Neural cell (in vitro differentiated cells): ENCODE measurements around the gene FKBP3. TPM values are rescaled to one million over a fixed set of nuclear protein-coding genes. Genes with fewer than 3 reads are reported as not detected.

ENCODE experiments used
- H2AFZ ChIP-seq: fragments of 200-600, 300-800 bp; sonication (generic), shearing (Covaris generic); 2 replicates; pipeline ENCODE4 v1.6.0; 2014; ENCODE audit warnings: low read depth, mild to moderate bottlenecking, antibody characterized with exemption, low read length, moderate library complexity
- H3F3A ChIP-seq: fragments of 200-600 bp; shearing (Covaris generic); 2 replicates; pipeline ENCODE4 v1.6.1; 2016; ENCODE audit warnings: mild to moderate bottlenecking, moderate library complexity, mixed read lengths, antibody characterized with exemption, low read length; ENCODE audit not compliant: insufficient read depth, poor library complexity, severe bottlenecking
- H3K27ac ChIP-seq: fragments of 200-600, 300-800 bp; sonication (generic), shearing (Covaris generic); 2 replicates; pipeline ENCODE4 v1.5.1; 2014; ENCODE audit warnings: mild to moderate bottlenecking, low read length, moderate library complexity
- H3K27me3 ChIP-seq: fragments of 300-800, 200-600 bp; sonication (generic), shearing (Covaris generic); 2 replicates; pipeline ENCODE4 v1.6.0; 2014; ENCODE audit warnings: mild to moderate bottlenecking, low read depth, low read length, moderate library complexity; ENCODE audit not compliant: insufficient read depth
- H3K36me3 ChIP-seq: fragments of 300-800, 200-600 bp; sonication (generic), shearing (Covaris generic); 2 replicates; pipeline ENCODE4 v1.5.1; 2014; ENCODE audit warnings: mild to moderate bottlenecking, antibody characterized with exemption, low read length, moderate library complexity; ENCODE audit not compliant: insufficient read depth
- H3K4me2 ChIP-seq: fragments of 300-800, 200-600 bp; sonication (generic), shearing (Covaris generic); 2 replicates; pipeline ENCODE4 v1.6.0; 2014; ENCODE audit warnings: mild to moderate bottlenecking, low read length
- H3K4me3 ChIP-seq: fragments of 300-800, 200-600 bp; sonication (generic), shearing (Covaris generic); 2 replicates; pipeline ENCODE4 v1.5.1; 2014; ENCODE audit warnings: mild to moderate bottlenecking, low read length, moderate library complexity
- H3K79me2 ChIP-seq: fragments of 200-600 bp; shearing (Covaris generic); replicated peaks from 2 replicates; pipeline ENCODE4 v1.6.0; 2014; ENCODE audit warnings: mild to moderate bottlenecking, low read length, moderate library complexity; ENCODE audit not compliant: insufficient read depth
- H3K9ac ChIP-seq: fragments of 300-800, 200-600 bp; sonication (generic), shearing (Covaris generic); 2 replicates; pipeline ENCODE4 v1.6.1; 2016; ENCODE audit warnings: mild to moderate bottlenecking, low read length, mixed read lengths
- H3K9me2 ChIP-seq: fragments of 200-600 bp; shearing (Covaris generic); 2 replicates; pipeline ENCODE4 v1.6.1; 2016; ENCODE audit warnings: mild to moderate bottlenecking, low read length, mixed read lengths; ENCODE audit not compliant: insufficient read depth
- H3K9me3 ChIP-seq: fragments of 200-600, 300-800 bp; sonication (generic), shearing (Covaris generic); 2 replicates; pipeline ENCODE4 v1.6.1; 2016; ENCODE audit warnings: mild to moderate bottlenecking, mixed run types, low read length, moderate library complexity, mixed read lengths
- H4K20me1 ChIP-seq: fragments of 200-600 bp; shearing (Covaris generic); 2 replicates; pipeline ENCODE4 v1.6.1; 2016; ENCODE audit warnings: mild to moderate bottlenecking, mixed run types; ENCODE audit not compliant: insufficient read depth
- EP300 ChIP-seq: fragments of 450-650 bp; conservative IDR thresholded peaks from 2 replicates; pipeline ENCODE4 v1.6.1; 2014; ENCODE audit warnings: antibody characterized with exemption, mild to moderate bottlenecking, moderate library complexity; ENCODE audit not compliant: poor library complexity, severe bottlenecking
- EZH2 ChIP-seq: fragments of 200-600, 300-800 bp; shearing (Covaris generic), sonication (generic); IDR thresholded peaks from 2 replicates; pipeline ENCODE4 v1.6.1; 2014; ENCODE audit warnings: antibody characterized with exemption, low read length, borderline replicate concordance, mild to moderate bottlenecking; ENCODE audit not compliant: insufficient read depth, poor library complexity, severe bottlenecking
- MXI1 ChIP-seq: fragments of 450-650 bp; conservative IDR thresholded peaks from 2 replicates; pipeline ENCODE4 v1.6.1; 2014; ENCODE audit warnings: antibody characterized with exemption, mild to moderate bottlenecking; ENCODE audit not compliant: poor library complexity, severe bottlenecking
- POLR2AphosphoS5 ChIP-seq: IDR thresholded peaks from 2 replicates; pipeline ENCODE4 v1.6.1; 2012
- RAD21 ChIP-seq: fragments of 450-650 bp; conservative IDR thresholded peaks from 2 replicates; pipeline ENCODE4 v1.6.1; 2014; ENCODE audit warnings: antibody characterized with exemption, mild to moderate bottlenecking, moderate library complexity
- REST ChIP-seq: IDR thresholded peaks from 2 replicates; pipeline ENCODE4 v1.6.1; 2012; ENCODE audit warnings: borderline replicate concordance
- SMC3 ChIP-seq: fragments of 450-650 bp; conservative IDR thresholded peaks from 2 replicates; pipeline ENCODE4 v1.6.1; 2014; ENCODE audit warnings: antibody characterized with exemption, mild to moderate bottlenecking, moderate library complexity; ENCODE audit not compliant: poor library complexity
- TAF1 ChIP-seq: IDR thresholded peaks from 2 replicates; pipeline ENCODE4 v1.6.1; 2012; ENCODE audit warnings: low read depth
- polyA minus RNA-seq: library from RNA; depleted of rRNA, polyadenylated mRNA; stranded (reverse); fragments of >200 nt; gene quantifications from 2 replicates; pipeline ENCODE4 v1.2.3, GENCODE V29; 2014
- polyA plus RNA-seq: library from polyadenylated mRNA; depleted of rRNA; stranded (reverse); fragments of >200 nt; gene quantifications from 2 replicates; pipeline ENCODE4 v1.2.3, GENCODE V29; 2014
- TF ChIP-seq, protein P1 (sequence below): fragments of 450-650 bp; IDR thresholded peaks from 2 replicates; pipeline ENCODE4 v1.5.1; 2014; ENCODE audit warnings: antibody characterized with exemption, mild to moderate bottlenecking, moderate library complexity; ENCODE audit not compliant: poor library complexity, severe bottlenecking

FKBP3 gene
- polyA plus RNA-seq: 157 and 189 TPM in 2 replicates
- 66.0 and 86.7 TPM in 2 replicates for polyA minus RNA-seq

DNA sequence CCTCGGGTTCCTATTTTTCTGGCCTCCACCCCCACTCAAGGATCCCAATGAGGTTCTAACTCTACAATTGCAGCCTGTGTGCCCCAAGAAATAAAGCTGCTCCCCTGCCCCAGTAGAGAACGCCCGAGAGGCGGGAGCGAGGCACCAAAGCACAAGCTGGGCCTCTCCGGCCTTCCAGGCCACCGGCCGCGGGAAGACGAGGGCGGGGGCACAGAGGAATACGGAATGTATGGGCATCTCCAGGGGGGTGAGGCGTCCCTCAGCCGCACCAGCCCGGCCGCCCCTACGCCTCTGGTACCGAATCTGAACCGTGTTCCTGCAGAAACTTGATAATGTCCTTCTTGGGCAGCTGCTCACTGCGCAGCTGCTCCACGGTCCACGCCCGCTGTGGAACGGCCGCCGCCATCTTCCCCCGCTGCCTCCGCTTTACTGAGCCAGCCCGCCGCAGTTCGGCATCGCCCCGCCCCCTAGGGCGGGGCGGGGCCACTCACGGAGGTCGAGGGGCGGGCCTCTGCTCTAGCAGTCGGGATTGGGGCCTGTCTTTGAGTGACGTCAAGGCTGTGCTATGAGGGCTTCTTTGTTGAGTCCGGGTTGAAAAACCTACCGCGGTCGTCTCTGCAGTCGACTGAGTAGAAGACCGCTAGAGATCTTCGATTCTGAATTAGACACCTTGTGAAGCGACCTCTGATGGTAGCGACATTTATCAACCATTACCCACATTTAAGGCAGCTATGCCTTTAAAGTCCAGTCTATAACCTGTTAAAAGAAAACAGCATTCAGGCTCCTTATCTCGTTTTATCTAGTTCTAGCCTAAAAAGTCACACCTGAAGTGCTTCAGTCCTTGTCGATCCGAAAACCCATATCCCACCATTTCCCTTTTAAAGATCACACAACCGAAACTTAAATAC lies at the start of gene FKBP3:
Gene FKBP3, minus strand, starts transcription at position 431 of the 908 bp plus-strand sequence. Its CDS starts 25 bp downstream, at position 406.
- Histone ChIP-seq H3K9me2 (no peaks in the 10 kb centered on the region), H3K36me3 (no peaks in the 10 kb centered on the region), H3K4me3 (peak within 1 kb of the TSS; percentile 85), H2AFZ (peak within 1 kb of the TSS; percentile 96), H4K20me1 (no peaks in the 10 kb centered on the region), H3F3A (peaks cover 10% of the 10 kb centered on the region), H3K79me2 (peaks cover 44% of the 10 kb centered on the region), H3K27ac (peak within 1 kb of the TSS; percentile 89), H3K9me3 (no peaks in the 10 kb centered on the region), H3K9ac (peak within 1 kb of the TSS; percentile 92), H3K4me2 (peak within 1 kb of the TSS; percentile 83), H3K27me3 (no peaks in the 10 kb centered on the region)
- TF ChIP-seq POLR2AphosphoS5 (peak; percentile 94), RAD21 (peak; percentile 48), TAF1 (peak; percentile 92), SMC3 (peak; percentile 63), EP300 (no peak), REST (peak; percentile 94), EZH2 (no peak), MXI1 (peak; percentile 92)
- TF ChIP-seq, protein P1, sequence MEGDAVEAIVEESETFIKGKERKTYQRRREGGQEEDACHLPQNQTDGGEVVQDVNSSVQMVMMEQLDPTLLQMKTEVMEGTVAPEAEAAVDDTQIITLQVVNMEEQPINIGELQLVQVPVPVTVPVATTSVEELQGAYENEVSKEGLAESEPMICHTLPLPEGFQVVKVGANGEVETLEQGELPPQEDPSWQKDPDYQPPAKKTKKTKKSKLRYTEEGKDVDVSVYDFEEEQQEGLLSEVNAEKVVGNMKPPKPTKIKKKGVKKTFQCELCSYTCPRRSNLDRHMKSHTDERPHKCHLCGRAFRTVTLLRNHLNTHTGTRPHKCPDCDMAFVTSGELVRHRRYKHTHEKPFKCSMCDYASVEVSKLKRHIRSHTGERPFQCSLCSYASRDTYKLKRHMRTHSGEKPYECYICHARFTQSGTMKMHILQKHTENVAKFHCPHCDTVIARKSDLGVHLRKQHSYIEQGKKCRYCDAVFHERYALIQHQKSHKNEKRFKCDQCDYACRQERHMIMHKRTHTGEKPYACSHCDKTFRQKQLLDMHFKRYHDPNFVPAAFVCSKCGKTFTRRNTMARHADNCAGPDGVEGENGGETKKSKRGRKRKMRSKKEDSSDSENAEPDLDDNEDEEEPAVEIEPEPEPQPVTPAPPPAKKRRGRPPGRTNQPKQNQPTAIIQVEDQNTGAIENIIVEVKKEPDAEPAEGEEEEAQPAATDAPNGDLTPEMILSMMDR: peak; percentile 71

DNA sequence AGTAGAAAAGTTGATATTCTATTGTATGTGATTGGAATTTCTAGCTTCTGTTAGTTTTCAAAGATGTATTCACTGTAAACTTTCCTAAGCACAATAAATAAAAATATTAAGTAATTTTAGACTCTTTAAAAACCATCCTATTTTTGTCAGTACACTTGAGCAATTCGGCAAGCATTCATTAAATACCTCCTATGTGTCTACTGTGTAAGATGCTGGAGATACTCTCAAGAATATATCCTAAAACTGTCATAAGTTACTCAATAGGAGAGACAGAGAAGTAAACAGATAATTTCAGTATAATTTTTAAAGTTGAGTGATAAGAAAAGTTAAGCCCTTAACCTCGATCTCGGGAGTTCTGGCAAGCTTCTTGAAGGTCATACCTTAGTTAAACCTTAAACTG lies 47.5 kb upstream of the FKBP3 start:
- Histone ChIP-seq H4K20me1 (no peaks in the 10 kb centered on the region), H3K9ac (no peak overlapping the region), H3K9me2 (no peaks in the 10 kb centered on the region), H3K4me3 (no peak overlapping the region), H3K79me2 (no peaks in the 10 kb centered on the region), H3F3A (no peaks in the 10 kb centered on the region), H3K27me3 (no peaks in the 10 kb centered on the region), H3K4me2 (no peak overlapping the region), H3K27ac (no peak overlapping the region), H3K36me3 (no peaks in the 10 kb centered on the region), H3K9me3 (no peaks in the 10 kb centered on the region), H2AFZ (no peak overlapping the region)
- TF ChIP-seq, protein P1: no peak
- TF ChIP-seq TAF1 (no peak), RAD21 (no peak), MXI1 (no peak), REST (no peak), EP300 (no peak), POLR2AphosphoS5 (no peak), EZH2 (no peak)
